Activated CD4-positive, alpha-beta T cell treated with anti-CD3 and anti-CD28 coated beads, Interleukin-10, Interleukin-2, amounts not matched to agents 100 ng/mL and 50 ng/mL, durations not matched to agents 16 hours and 8 hours (primary cell): Measurements from ENCODE around the gene MEIS2.

Source experiments
- DNase-seq: peaks from one replicate; pipeline ENCODE4 v3.0.0-alpha.2; 2020

Gene MEIS2

DNA sequence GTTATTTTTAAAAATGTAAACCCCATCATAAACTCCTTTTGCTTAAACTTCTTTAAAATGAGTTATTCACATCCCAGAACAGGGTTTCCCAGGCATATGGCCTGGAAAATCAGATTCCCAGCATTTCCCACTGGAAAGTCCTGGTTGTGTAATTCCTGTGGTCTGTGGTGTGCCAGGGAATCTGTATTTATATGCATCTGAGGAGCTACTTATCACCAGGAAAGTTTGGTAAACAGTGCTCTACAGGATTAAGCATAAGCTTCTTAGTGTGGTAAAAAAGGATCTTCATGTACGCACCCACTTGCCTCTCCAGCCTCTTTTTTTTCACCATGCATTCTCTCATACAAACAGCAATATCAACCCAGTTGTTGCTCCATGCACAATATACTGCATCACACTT lies 28.2 kb downstream of the MEIS2 start:
- no peak for DNase-seq

DNA sequence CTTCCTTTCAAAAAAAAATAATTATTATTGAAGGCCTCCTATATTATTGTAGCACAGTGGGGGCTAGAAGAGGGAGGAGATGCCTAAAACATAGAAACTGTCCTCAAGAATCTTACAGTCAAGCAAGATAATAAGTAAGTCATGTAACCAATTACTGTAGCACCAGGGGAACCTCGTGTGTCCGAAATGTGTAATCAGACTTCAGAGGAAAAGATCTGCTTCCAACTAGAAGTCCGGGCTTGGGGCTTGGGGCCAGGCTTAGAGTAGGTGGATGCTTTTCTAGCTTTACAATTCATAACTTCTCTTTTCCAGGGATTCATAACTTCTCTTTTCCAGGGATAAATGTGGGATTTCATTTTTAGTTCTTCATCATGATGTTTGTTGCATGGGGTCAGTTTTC lies 29.2 kb downstream of the MEIS2 start:
- DNase-seq, result no peak

DNA sequence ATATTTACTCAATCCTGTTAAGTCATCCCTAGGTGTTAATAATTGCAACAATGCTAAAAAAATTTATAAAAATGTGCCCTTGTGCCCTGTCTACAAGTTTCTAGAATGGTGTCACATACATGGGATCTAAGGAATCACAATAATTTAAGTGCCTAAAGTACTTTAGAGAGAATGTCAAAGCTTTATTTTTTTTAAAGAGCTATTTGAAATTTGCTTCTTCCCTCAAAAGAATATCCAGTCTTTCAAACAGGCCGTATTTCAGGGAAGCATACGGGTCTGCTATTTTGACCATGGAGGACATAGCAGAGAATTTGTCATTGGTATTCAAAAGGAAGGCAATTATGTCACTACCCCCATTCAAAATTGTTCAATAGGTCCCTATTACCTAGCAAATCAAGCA lies 29.7 kb downstream of the MEIS2 start:
- no peak for DNase-seq

DNA sequence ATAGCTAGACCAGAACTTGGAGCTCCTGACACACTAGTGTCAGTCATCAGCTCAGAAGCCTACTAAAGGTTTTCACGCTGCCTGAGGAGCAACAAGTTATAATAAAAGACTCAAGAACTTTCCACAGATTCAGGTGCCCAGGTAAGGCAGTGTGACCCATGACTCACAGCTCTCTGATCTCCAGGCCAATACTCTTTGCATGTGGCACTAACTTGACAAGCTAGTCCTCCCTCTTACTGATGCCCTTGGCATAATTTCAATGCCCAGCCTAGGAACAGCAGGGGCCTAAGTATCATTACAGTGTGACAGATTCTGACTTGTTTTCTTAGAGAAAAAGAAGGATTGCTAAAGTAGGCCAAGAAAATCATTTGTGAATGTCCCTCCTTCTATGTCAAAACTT lies 38.4 kb downstream of the MEIS2 start:
- no peak for DNase-seq

DNA sequence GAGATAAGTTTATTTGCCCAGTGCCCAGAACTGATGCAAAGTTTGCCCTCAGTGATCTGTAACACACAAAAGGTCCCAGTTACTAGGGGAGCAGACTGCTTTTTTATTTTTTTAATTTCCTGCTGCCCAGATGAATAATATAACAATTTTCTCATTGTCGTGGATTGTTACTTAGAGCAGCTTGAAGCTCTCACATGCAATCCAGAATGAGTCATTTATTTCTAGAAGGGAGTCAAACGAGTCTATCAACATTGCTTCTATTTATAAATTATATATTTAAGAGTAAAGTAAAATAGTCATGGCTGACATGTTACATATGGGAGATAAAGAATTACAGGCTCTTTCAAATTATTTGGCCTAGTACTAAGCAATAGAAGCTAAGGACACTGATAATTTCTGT lies 41.3 kb downstream of the MEIS2 start:
- no peak for DNase-seq

DNA sequence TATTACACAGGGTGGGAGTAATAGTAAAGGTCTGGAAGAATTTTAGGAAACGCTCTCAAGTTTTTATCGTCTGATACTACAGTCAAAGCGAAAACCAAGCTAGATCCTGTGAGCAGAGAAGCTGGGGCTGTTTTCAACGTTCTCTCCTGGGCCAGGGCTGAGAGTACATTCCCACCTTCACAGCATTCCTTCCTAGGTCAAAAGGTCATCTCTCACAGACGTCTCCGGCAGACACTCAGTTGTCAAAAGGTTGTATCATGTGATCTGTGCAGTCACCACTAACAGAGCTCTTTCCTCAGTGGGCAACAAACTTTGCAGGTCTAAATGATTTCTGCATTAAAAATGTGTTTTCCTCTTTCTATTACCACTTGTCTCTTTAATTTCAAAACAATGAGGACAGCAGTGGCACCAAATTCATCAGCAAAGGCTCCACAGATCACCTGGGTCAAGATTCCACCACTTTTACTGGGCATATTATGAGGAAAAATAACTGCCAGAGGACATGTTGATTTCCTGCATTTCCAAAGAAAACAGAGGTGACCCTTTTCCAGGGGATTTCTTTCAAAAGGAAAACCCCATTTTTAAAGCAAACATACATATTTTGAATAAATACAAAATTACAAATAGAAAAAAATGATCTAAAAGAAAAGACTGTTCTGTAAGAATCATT lies 41.9 kb downstream of the MEIS2 start:
- no peak for DNase-seq

DNA sequence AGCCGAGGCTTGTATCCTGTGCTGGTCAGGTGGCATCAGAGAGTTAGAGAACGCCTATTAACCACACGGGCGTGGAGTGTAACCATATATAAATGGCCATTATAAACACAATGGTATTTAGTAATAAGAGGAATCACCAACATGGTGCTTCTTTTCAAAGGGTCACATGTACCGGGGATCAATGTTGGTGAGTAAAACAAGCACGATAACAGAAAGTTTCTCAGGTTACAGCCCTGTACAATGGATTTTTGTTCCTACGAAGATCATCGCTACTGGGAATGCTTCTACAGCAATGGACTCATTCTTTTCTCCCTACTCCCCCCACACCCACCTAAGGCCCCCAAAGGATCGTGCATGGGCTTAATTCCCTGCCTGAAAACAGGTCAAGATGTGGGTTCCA lies 42.5 kb downstream of the MEIS2 start:
- DNase-seq, result no peak

GRCh38 chr15:37057256-37057655 lies 43.1 kb downstream of the MEIS2 start:
- DNase-seq, result no peak

GRCh38 chr15:37056177-37057121 lies 43.9 kb downstream of the MEIS2 start:
- DNase-seq, result no peak

- DNase-seq, result no peak
Measured at GRCh38 chr15:37055481-37055880, 44.9 kb downstream of the MEIS2 start.

DNA sequence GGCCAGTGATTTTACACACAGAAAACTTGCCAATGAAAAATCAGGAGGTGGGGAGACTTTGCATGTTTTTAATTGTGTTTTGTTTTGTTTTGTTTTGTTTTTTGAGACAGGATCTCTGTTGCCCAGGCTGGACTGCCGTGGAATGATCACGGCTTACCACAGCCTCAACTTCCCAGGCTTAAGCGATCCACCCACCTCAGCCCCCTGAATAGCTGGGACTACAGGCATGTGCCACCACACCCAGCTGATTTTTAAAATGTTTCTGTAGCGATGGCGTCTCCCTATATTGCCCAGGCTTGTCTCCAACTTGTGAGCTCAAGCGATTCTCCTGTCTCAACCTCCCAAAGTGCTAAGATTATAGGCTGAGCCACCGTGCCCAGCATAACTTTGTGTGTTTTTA lies 46.0 kb downstream of the MEIS2 start:
- DNase-seq, result no peak

- no peak for DNase-seq
Measured at GRCh38 chr15:37053166-37053565, 47.2 kb downstream of the MEIS2 start.

DNA sequence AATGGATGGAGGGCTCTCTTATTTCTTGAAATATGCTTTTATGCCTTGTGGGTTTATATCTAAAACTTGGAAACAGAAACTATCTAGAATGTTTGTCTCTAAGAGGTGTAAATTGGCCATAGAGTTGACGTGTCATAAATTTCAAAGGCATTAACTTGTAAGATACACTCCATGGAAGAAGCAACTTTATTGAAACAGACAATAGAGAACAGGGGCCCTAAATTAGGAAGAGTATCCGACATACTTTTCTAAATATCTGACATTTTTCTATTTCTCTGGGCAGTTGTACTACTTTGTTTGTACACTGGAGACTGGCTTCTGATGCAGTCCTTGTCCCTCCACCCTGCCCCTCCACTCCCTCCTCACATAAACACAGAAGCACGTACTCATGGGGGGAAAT lies 50.0 kb downstream of the MEIS2 start:
- no peak for DNase-seq

DNA sequence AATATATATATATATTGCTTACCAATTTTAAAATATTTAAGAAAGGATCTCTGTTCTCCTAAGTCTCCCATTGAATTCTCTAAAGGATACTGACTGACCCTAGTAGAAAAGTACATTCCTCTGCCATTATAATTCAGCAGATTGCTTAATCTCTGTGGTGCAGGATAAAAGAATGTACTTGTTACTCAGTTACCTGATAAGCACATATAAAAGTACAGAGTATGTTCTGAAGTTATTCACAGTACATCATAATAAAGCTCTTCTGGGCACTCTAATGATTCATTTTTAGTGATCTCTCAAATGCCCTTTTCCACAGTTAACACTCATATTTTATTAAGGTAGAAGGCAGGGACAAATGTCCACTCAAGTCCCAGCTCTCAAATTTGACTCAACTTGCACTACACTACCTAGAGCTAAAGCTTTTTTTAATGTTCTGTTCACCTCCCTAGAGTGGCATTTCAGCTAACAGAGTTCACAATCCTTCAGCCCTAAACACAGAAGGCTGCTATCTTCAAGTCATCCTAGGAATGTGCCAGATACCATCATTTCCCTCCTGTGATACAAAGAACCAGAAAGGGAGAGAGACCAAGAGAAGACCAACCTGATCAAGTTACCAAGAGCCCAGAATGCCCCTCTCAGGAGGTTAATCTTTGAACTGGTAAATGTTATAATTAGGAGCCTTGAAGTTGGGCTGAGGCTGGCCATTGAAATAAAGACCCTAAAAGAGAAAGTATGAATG lies 53.3 kb downstream of the MEIS2 start:
- DNase-seq, result no peak

DNA sequence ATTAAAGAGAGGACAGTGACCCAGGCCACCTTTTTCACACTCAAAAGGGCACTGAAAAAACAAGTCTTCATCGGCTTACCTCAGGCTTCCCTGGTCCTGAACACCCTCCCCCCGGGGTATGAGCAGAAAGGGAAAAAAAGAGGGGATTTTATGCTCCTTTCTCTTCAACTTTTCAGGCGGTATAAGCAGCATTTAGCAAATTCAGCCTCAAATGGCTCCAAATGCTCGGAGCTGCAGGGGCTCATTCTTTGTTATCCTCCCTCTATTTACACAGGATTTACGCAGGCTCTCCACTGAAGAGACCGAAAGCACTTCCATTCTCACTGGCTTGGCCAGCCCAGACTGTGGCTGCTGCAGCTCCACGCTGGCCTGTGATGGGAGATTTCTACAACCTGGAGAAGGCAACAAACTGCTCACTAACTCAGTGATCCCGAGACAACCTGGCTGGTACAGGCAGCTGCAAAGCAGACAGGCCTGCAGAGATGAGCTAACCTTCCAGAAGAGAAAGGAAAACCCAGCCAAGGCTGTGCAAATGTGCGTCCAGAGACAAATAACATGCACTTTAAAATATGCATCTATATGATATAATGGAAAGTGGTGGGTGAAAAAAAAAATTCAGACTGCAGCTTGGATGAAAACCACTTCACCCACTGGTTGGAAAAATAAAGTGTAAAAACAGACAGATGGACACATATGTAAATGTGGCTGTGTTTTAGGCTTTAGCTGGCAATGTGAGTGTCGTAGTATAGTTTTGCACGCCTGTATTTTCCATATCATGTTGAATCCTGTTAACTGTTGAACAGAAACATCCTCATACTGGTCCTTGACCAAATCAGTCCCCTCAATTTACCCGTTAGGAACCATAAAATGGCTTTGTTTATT lies 54.2 kb downstream of the MEIS2 start:
- no peak for DNase-seq

DNA sequence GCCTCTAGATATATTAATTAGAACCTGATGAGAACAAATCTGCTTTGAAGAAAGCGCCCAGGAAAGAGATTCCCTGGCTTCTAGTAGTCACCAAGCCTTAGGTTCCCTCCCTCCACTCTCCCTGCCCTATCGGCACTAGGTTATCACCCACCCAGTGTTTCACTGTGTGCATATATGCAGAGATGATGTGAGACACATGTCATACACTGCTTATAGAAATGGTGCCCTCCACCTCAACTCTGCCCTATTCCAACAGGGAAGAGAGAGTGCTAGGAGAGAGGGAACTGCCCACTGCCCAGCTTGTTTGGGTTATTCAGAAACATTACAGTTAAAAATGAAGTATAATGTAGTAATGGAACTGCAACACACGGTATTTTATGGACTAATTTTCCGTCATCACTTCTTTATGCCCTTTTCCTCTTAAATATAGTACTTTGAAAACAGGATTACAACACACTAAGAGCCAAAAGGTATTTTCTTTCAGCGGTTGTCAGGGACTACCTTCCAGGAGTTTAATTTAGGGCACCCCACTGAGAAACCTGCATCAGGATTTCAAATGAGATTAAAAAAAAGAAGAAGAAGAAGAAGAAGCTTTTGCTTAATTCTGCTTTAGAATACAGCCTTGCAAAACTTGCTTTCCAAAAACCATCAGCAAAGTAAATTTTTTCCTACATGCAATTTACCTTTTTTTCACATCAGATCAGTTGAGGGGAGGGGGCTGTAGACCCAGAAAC lies 55.3 kb downstream of the MEIS2 start:
- no peak for DNase-seq

DNA sequence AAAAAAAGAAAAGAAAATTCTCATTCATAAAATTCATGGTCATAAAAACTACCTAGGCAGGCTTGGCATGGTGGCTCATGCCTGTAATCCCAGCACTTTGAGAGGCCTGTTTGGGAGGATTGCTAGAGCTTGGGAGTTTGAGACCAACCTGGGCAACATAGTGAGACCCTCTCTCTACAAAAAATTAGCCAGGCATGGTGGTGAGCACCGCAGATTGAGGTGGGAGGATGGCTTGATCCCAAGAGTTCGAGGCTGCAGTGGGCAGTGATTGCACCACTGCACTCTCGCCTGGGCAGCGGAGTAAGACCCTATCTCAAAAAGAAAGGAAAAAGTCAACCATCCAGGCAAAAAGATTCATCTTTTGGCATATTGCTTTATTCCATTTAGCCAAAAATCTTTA lies 58.5 kb downstream of the MEIS2 start:
- no peak for DNase-seq

- DNase-seq, result no peak
Measured at GRCh38 chr15:37041042-37041441, 59.3 kb downstream of the MEIS2 start.

DNA sequence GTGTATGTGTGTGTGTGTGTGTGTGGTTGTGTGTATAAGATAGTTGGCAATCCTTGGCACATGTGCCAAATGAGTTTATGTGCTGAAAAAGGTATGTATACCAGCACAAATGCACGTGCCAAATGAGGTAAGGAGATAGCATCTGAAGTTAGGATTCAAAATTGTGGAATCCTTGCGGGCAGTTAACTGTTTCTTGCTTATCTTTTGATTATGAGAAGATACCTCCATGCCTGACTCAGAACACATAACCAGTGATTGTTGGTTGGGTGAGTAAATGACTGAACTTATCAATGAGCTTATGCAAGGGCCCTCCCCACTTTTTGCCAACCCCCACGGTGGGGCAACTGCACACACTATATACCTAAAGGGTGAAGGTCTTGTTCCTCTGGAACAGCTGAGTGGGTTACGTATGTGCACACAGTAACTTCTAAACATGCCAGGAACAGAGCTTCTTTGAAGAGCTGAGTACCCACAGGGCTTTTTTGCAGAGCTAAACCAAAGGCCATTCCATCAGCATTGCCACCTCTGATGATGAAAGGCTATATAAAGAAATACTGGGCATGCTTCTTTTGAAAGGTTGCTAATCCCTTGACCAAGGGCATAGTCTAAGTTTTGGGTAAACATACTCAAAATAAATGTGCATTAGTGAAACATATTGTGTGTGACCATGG lies 60.1 kb downstream of the MEIS2 start:
- DNase-seq, result no peak

GRCh38 chr15:37038716-37039106 lies 61.6 kb downstream of the MEIS2 start:
- no peak for DNase-seq
